ENCODE results near the gene SUGP1. TPM values are rescaled to one million over a fixed set of nuclear protein-coding genes. Genes with fewer than 3 reads are reported as not detected.

Gene SUGP1
- total RNA-seq, 1 donor from 2014 or later = 44.7 TPM

GRCh38 chr19:19226663-19227062 lies 93.6 kb downstream of the SUGP1 start:
- no peak for DNase-seq
- Histone ChIP-seq H3K9me3 (replicated peaks) (no peaks in the 10 kb centered on the region), H3K4me3 (no peak overlapping the region), H3K36me3 (no peaks in the 10 kb centered on the region), H3K27ac (replicated peaks) (no peak overlapping the region), H3K4me1 (peaks cover 9% of the 10 kb centered on the region), H3K27me3 (ENCODE audit: low read depth) (peaks cover 78% of the 10 kb centered on the region)
- TF ChIP-seq CTCF (IDR thresholded peaks at IDR 0.05; ENCODE audit: borderline replicate concordance) = no peak
- intact Hi-C loops (cut with micrococcal nuclease) = no loop called here

- no peaks in the 10 kb centered on the region for H3K9me3 ChIP-seq (replicated peaks)
- H3K4me1 ChIP-seq = peaks cover 9% of the 10 kb centered on the region
- H3K27me3 ChIP-seq (ENCODE audit: low read depth) = peaks cover 78% of the 10 kb centered on the region
- H3K4me3 ChIP-seq = no peak overlapping the region
- no peak for DNase-seq
- no peaks in the 10 kb centered on the region for H3K36me3 ChIP-seq
- TF ChIP-seq CTCF (IDR thresholded peaks at IDR 0.05; ENCODE audit: borderline replicate concordance) = no peak
- intact Hi-C loops (cut with micrococcal nuclease) = no loop called here
- no peak overlapping the region for H3K27ac ChIP-seq (replicated peaks)
Measured at GRCh38 chr19:19226204-19226603, 94.1 kb downstream of the SUGP1 start.

Other genes starting within 250 kb of the SUGP1 start
- 22.9 TPM for gene TMEM161A, start 182.0 kb downstream of the SUGP1 start, total RNA-seq
- gene MEF2B, start 150.2 kb downstream of the SUGP1 start, total RNA-seq = 0.49 TPM
- gene BORCS8, start 128.4 kb downstream of the SUGP1 start, total RNA-seq = 20.2 TPM
- 37.2 TPM for gene RFXANK, start 128.3 kb downstream of the SUGP1 start, total RNA-seq
- 6.3 TPM for gene NR2C2AP, start 117.1 kb downstream of the SUGP1 start, total RNA-seq
- gene NCAN, start 108.6 kb downstream of the SUGP1 start, total RNA-seq = not detected
- gene TM6SF2, start 47.2 kb downstream of the SUGP1 start, total RNA-seq = 0.30 TPM
- 33.0 TPM for gene MAU2, start 320 bp upstream of the SUGP1 start, total RNA-seq
- 24.1 TPM for gene GATAD2A, start 85.2 kb upstream of the SUGP1 start, total RNA-seq
- 0.77 TPM for gene TSSK6, start 195.0 kb upstream of the SUGP1 start, total RNA-seq
- 1,029 TPM for gene NDUFA13, start 195.7 kb upstream of the SUGP1 start, total RNA-seq
- gene YJEFN3, start 208.4 kb upstream of the SUGP1 start, total RNA-seq = 7.8 TPM
- gene CILP2, start 217.8 kb upstream of the SUGP1 start, total RNA-seq = 0.08 TPM